NCI-H345 (cell line): ENCODE data around the gene MRPL37.
"Not testable (repeated sequence)": the region's sequence is repeated elsewhere in the genome, so short reads cannot be mapped to it uniquely, and the experiment has no call there.

Experiments
- DNase-seq: peaks from one replicate; lab custom pipeline; 2025; lab: John Stamatoyannopoulos, UW

MRPL37 gene

DNA sequence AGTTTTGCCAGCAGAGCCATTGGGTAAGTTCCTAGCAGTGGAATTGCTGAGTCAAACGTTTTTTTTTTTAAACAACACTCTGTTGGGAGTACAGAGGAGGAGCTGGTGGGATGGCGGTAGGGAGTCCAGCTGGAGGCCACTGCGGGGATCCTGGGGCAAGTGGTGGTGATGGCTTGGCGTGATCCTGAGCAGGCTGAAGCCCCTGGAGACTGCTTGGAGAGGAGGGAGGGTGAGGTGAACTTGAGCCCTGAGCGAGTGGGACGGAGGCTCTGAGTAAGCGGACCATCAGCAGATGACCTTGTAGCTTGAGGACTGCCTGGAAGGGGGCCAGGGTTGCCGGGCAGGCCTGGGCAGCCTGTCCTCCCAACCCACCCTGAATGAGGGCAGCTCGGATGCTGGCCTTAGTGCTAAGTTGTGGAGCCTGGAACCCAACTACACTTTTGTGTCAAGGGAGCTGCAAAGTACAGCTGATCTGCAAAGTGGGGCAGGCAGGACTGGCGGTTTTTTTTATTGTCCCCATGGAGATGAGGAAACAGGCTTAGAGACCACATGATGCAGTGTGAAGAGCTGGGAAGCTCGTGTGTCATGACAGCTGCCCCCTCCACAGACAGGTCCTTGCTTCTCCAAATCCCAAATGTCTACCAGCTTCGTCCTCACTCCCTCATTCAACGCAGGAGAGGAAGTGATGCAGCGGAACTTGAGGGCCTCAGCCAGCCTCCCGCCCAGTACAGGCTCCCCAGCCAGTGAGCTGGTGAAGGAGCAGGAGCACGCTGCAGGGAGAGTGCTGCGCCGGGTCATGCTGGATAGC lies 20.2 kb downstream of the MRPL37 start:
- DNase-seq: no peak

DNA sequence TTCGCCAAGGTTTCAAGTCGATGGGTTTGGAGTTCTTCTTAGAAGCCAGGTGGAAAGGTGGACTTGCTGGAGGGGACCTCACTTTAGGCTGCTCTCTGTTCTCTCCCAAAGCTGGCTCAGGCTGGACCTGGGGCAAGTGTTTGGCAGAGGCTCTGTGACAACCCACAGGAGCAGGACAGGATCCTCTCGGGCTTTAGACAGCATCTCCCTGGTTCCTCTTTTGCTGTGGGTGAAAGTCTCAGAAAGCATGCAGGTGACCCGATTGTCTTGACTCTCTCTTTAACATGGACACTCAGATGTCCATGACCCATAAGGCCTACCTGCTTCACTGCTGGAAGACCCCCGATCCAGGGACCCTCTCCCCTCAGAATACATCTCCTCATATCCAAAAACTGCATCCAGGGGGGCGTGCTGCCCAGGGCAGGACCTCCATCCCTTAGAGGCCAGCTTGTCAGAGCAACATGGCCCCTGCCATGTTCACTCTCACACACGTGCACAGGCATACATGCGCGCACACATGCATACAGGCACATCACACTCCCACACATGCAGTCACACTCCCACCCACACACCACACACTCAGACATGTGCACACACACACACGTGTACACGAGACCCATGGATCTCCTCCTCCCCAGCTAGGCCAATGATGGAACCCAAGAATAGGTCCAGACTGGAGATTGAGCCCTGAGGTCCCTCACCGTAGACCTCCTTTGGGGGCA lies 21.3 kb downstream of the MRPL37 start:
- no peak for DNase-seq

DNA sequence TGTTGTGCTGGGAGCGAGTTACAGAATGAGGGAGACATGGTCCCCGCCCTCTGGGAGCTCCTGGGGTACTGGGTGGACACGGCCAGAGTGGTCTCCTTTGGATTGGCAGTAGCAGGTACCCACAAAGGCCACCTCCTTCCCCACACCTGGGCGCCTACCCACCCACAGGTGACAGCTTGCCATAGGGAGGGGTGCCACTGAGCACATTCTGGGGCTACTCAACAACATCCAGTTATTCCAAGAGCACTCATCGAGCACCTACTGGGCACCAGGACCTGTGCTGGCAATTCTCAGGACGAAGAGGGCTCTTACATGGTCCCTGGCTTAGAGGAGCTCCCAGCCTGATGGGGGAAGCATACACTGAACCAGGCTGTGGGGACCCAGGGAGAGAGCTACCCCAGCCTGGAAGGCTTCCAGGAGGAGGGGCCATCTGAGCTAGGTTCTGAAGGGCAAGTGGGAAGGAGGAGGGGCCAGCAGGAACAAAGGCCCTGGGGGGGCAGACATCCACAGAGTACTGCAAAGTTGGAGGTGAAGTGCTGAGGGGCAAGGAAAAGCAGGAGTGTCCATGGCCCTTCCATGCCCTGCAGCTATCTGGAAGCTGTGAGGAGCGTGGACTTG lies 22.0 kb downstream of the MRPL37 start:
- no peak for DNase-seq

DNA sequence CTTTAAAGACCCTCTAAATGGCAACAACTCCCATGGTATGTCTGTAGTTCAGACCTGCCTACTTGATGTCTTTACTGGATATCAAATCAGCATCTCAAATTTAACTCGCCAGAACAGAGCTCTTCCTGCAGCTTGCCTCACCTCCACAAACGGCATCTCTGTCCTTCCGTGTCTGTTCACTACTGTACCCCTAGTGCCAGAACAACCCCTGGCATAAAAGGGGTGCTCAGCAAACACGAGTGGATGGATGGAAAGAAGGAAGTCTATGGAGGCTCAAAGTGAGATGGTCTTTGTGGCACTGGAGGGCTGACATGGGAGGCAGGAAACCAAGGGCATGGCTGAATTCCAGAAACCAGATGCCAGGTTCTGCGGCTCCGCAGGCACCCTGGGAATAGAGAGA lies 22.7 kb downstream of the MRPL37 start:
- no peak for DNase-seq

DNA sequence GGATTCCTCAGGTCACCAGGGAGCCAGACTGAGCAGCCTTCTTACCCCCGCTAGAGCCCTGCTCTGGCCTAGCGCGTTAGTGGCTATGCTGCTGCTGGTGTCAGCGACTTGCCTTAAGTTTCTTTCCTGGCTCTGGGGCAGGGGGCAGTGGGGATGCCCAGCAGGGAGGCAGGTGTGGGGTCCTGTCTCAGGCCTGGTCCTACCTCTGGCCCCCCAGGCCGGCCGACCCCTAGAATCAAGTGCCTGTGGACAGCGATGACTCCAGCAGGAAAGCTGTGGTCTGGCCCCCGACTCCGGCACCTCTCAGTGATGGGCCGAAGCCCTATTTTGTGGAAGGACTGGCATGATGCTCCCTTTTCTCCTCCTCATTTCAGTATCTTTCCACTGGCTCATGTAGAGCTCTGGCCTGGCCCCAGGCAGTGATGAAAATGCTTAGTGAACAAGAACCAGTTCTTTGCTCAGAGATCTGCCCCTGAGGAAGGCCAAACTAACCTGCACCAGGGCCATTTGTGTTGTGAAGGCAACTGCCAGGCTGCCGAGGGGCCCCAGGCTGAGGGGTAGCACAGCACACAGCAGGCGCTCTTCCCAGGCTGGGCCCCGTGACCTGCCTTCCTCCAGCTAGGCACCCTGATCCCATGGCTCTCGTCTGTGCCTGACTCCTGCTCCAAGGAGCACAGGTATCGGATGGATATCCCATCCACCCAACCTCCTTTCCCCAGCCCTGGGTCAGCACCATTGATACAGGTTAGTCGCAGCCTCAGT lies 23.7 kb downstream of the MRPL37 start:
- DNase-seq: no peak

DNA sequence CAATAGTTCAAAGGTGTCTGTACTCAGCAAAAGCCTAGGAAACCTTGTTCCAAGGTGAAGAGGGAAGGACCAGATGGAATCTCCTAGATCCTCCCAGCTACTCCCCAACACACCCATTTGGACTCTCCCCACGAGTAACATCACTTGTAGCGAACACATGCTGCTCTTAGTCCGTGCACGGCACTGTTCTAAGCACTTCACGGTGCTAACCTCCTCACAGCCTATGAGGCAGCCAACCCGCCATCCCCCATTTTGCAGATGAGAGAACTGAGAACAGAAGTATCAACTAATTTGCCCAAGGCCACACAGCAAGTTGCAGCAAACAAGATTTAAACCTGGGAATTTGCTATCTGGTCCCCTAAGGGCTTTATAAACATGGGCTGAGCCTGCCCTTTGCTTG lies 24.3 kb downstream of the MRPL37 start:
- no peak for DNase-seq

DNA sequence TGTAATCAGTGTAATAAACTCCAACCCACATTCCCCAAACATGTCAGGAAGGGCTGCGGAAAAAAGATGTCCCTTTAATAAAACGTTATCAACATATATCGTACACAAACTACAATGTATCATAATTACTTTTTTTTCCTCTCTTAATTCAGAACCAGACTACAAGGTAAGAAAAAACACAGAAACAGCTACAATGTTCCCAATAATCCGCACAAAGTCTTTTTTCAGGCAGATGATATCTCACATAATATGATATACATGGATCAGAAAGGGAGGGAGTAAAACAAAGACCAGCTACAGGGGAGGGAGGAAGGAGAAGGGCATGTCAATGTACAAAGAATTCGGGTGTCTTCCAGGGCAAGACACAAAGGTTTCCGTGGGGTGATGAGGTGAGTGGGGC lies 25.4 kb downstream of the MRPL37 start:
- no peak for DNase-seq

DNA sequence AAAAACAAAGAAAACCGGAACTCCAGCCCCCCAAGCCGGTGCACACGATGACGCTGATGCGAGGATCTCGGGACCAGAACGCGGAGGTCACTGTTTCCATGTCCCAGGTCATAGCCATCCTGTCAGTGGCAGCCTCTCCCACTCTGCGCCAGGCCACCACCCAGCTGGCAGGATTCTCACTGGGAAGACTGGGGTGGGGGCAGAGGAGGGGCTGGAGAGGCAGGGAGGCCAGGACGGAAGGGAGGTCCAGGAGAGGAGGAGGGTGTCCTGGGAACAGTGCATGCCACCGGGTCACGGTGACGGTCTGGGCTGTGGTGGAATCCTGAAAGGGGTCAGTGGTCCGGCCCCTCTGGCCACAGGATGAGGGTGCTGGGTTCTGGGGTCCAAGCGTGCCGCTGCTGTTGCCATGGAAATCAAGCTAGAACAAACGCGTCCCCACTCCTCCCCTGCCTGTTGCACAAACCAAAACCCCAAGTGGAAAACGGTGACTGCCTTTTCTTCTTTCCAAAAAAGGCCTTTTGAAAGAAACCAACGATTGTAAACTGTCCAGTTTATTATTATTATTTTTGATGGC lies 26.1 kb downstream of the MRPL37 start:
- DNase-seq: no peak

DNA sequence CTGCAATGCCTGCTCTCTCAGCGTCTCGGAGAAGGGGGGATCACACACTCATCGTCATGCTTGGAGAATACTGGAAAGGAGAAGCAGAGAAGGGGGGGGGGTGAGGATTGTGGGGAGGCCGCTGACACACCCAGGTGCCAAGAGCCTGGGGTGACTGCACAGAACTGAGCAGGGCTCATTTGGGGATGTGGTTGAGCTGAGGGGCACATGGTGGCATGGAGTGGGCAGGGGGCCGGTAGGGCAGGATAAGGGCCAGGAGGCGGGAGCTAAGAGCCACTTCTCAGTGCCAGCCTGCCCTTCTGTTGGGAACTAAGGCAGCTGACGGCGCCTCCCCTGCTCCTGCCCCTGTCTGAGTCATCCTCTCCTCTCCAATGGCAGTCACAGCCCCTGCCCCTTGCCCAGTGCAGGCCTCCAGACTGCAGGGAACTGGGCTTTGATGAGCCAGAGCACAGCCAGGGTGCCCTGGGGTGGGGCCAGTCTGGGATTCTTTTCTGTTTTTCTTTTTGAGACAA lies 27.2 kb downstream of the MRPL37 start:
- DNase-seq: no peak

DNA sequence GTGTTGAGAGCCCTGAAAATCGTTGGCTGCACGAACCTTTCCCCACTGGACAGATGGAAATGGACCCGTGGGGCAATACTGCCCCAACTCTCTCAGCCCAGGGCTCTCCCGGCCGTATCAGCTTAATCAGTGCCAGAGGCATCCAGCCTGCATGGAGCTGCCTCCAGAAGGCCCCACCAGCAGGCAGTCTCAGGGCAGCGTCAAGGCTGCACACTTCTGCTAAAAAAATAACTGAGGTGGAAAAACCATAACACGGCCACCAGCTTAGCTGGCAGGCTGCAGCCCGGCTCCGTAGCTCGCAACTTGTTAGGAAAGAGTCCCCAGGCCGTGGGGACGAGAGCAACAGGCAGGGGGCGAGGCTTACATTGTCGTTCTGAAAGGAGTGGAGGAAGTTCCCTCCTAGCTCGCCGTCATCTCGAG lies 27.9 kb downstream of the MRPL37 start:
- no peak for DNase-seq

DNA sequence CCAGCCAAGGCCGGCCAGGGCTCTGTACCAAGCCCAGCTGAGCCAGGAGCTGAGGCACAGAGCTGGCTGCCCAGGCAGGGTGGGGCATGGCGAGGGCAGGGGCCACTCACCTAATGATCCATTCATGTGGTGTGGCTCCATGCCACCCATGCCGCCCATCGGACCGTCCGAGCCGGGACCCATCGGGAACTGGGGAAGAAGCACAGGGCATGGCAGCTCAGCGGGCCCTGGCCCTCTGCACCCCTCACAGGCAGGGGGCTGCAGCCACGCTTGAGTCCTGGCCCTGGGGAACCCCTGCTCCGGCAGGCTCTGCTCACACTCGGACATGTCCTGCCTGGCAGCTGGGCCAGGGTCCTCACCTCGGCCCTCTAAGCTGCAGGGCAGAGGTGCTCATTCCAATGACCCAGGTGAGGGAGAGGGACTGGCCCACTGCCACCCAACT lies 28.7 kb downstream of the MRPL37 start:
- no peak for DNase-seq

DNA sequence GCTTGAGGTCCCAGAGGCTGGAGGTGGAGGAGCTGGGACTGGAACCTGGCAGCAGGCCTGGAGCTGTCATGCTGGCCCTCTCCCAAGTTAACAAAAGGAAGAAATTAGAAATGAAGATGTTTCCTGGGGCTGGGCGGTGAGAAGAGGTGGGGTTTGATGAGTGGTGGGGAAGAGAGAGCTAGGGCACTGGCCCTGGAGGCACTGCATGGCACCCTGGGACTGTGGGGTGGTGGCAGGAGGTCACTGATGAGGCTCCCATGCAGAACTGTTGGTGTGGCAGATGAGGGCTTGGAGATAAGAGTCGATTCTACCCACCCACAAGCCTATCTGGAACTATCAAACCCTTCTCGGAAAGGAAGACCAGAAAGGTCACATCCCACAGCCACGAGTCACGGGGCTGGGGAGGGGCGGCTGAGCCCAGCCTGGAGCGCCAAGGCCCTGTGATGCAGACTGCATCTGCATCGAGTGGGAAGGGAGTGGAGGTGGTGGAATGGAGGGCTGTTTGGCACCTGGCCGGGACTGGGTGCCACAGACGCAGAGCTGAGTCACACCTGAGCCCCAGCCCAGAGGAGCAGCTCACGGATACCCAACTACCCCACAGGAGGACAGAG lies 29.4 kb downstream of the MRPL37 start:
- DNase-seq: no peak

DNA sequence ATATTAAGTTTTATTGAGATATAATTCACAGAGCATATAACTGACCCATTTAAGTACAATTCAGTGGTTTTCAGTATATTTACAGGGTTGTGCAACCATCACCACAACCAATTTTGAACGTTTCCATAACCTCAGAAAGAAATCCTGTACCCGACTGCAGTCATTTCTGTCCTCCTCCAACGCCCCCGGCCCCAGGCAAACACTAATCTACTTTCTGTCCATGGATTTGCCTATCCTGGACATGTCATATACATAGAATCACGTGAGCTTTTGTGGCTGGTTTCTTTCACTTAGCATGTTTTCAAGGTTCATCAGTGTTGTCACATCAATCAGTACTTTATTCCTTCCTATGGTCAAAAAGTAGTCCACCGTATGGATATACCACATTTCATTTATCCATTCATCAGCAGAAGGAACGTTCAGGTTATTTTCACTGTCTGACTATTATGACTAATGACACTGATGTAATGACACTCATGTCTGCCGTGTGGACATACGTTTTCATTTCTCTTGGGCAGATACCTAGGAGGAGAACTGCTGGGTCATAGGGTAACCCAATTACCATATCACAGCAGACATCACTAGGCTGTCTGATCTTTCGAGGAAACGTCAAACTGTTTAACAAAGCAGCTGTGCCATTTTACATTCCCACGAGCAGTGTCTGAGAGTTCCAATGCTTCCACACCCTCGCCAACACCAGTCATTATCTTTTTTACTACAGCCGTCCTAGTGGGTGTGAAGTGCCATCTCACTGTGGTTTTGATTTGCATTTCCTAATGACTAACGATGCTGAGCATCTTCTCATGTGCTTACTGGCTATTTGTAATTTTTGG lies 30.8 kb downstream of the MRPL37 start:
- no peak for DNase-seq

DNA sequence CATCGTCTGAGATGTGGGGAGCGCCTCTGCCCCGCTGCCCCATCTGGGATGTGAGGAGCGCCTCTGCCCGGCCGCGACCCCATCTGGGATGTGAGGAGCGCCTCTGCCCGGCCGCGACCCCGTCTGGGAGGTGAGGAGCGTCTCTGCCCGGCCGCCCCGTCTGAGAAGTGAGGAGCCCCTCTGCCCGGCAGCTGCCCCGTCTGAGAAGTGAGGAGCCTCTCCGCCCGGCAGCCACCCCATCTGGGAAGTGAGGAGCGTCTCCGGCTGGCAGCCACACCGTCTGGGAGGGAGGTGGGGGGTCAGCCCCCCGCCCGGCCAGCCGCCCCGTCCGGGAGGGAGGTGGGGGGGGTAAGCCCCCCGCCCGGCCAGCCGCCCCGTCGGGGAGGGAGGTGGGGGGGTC lies 33.2 kb downstream of the MRPL37 start:
- not testable (repeated sequence) for DNase-seq

DNA sequence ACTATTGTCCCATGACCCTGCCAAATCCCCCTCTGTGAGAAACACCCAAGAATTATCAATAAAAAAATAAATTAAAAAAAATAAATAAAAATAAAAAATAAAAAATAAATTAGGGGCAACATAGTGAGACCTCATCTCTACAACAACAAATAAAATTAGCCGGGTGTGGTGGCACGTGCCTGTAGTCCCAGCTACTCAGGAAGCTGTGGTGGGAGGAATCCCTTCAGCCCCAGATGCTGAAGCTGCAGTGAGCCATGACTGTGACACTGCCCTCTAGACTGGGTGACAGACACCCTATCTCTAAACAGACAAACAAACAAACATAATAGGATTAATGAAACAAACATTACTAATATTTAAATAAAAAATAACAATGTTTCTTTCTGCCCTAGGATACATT lies 34.3 kb downstream of the MRPL37 start:
- no peak for DNase-seq

DNA sequence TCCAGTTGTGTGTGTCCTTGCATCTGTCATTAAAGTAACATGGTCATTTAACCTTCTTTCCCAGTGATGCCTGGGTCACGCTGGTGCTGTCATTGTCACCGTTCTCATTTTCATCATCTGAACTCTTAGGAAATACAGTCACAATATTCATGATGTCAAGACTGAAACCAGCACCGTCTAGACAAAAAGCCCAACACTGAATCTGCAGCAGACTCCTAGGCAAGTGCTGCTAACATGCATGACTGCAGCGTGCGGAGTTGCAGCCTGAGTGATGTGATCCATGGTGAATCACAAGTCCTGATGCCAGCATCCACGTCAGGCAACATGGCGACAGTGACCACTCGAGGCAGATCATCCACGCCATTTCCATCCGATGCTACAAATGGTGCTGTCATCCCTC lies 37.6 kb downstream of the MRPL37 start:
- DNase-seq: no peak

DNA sequence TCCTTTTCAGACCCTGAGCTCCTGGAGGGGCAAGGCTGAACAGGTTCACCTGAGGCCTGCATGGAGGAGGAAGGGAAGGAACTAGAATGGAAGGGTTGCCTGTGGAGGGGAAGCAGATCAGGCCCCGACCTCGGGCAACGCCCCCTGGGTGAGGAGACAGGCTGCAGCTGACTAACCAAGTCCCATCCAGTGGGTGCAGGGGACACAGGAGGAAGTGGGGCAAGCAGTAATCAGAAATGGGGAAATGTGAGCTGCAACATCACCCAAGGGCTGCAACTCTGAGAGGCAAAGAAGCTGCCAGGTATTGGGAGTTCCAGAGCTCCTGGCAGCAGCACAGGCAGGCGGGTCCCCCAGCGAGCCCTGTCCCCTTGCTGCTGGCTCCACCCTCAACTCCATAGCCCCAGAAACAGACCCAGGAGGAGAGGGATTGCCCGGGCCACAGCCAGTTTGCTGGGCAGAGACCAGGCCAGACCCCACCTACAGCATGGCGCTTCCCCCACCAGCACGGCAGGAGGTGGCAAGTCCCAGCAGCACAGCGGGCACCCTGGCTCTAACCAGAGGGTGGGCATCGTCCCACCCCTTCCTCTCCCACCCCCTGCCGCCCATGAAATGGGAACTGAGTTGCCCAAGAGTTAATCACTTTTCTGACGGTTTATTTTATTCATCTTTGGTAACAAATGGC lies 38.5 kb downstream of the MRPL37 start:
- no peak for DNase-seq

DNA sequence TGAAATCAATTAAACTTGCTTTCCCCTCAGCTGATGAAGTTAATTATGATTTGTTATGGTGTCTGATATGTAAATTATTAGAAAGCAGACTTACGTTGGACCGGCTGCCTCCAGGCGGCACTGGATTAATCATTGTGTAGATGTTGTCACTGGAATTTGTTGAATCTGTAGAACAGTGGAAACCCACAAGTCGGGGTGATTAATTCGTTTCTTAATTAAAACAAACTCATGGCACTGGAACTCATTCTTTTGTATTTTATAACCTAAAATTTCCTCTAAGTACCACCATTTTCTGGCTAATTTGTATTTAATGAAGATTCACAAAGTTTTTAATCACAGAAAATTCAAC lies 39.0 kb downstream of the MRPL37 start:
- DNase-seq: no peak

DNA sequence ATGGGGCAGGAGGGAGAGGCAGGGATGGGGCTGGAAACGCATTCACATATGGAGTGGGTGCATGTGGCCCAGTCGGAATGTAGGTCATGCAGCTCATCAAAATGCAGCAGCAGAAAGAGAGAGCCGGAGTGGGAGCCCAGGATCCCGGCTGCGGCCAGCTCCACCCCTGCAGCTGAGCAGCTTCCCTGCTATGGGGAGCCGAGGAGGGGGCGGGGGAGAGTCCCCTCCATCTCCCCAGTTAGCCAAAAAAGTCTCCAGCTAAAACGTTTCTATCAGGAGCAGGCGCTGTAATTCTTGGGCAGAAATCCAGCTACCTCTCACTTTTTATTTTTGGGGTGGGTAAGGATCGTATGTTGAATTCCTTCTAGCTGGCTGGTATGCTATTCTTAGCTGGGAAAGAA lies 39.7 kb downstream of the MRPL37 start:
- DNase-seq: no peak

DNA sequence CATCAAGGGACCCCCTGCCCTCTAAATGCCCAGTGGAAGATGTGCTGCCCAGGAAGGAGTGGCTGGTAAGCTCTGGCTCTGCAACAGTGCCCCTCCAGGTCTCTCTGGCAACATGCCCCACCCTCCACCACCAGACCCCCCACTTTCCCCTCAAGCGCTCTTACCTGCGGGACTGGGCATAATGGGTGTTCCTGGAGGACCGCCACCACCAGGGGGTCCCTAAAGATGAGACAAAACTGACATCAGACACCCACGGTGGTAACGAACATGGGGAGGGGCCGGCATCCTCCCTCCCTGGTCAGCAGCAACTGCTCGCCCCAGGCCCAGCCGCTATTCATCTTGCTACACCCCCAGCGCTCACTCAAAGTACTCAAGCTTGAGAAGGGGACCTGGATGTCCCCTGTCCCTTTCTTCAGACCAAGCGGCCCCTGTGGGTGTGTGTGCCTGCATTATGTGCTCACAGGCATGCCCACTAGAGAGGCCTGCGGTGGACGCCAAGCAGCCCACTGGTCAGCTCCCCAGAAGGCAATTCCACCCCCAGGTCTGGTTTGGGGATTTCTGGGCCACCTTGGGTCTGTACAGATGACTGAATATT lies 40.9 kb downstream of the MRPL37 start:
- no peak for DNase-seq
